ENCODE measurements around the gene SAMD5.

The SAMD5 gene

DNA sequence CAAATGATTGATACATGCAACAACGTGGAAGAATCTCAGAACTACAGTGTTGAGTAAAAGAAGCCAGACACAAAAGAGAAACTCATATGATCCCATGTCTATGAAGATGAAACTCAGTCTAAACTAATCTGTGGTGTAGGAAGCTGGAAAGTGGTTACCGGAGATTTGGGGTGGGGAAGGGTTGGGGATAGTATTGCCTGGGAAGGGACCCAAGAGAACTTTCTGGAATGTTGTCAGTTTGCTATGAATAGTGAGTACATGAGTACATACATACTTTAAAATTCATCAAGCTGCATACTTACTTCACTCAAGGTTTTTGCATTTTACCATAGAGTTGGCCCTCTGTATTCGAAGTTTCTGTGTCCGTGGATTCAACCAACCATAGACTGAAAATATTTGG lies 106.0 kb downstream of the SAMD5 start:
- TF ChIP-seq, protein P1, sequence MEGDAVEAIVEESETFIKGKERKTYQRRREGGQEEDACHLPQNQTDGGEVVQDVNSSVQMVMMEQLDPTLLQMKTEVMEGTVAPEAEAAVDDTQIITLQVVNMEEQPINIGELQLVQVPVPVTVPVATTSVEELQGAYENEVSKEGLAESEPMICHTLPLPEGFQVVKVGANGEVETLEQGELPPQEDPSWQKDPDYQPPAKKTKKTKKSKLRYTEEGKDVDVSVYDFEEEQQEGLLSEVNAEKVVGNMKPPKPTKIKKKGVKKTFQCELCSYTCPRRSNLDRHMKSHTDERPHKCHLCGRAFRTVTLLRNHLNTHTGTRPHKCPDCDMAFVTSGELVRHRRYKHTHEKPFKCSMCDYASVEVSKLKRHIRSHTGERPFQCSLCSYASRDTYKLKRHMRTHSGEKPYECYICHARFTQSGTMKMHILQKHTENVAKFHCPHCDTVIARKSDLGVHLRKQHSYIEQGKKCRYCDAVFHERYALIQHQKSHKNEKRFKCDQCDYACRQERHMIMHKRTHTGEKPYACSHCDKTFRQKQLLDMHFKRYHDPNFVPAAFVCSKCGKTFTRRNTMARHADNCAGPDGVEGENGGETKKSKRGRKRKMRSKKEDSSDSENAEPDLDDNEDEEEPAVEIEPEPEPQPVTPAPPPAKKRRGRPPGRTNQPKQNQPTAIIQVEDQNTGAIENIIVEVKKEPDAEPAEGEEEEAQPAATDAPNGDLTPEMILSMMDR (IDR thresholded peaks at IDR 0.05; ENCODE audit: control insufficient read depth, extremely low read depth, insufficient read depth): no peak
- DNase-seq (ENCODE audit: low read depth): no peak
- H3K4me3 ChIP-seq (ENCODE audit: low read depth, low read length): no peak overlapping the region

- TF ChIP-seq, protein P1 (IDR thresholded peaks at IDR 0.05; ENCODE audit: control insufficient read depth, extremely low read depth, insufficient read depth): no peak
- DNase-seq (ENCODE audit: low read depth): no peak
Measured at GRCh38 chr6:147615659-147616456, 107.4 kb downstream of the SAMD5 start.

DNA sequence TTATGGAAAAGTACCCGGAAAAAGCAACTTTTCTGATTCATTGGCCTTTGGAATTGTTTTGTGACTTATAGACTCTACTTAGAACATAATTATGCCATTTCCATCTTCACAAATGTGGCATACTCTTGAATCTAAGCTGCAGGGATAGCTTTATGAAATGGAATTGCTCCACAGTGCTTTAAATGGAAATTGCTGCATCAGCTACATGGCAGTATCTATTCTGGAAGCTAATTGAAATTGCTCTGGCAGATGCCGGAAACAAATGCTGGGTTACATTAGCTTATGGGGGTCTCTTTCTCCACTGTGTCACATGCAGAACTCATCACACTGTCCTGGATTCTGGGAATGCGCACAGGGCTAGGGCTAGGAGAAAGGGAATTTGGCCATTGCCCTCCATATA lies 108.9 kb downstream of the SAMD5 start:
- no peak overlapping the region for H3K4me3 ChIP-seq (ENCODE audit: low read depth, low read length)
- TF ChIP-seq, protein P1 (IDR thresholded peaks at IDR 0.05; ENCODE audit: control insufficient read depth, extremely low read depth, insufficient read depth): no peak
- DNase-seq (ENCODE audit: low read depth): no peak

More at GRCh38 chr6:147615659-147616456, 107.4 kb downstream of the SAMD5 start:
- H3K4me3 ChIP-seq (ENCODE audit: low read depth, low read length): no peak overlapping the region

DNA sequence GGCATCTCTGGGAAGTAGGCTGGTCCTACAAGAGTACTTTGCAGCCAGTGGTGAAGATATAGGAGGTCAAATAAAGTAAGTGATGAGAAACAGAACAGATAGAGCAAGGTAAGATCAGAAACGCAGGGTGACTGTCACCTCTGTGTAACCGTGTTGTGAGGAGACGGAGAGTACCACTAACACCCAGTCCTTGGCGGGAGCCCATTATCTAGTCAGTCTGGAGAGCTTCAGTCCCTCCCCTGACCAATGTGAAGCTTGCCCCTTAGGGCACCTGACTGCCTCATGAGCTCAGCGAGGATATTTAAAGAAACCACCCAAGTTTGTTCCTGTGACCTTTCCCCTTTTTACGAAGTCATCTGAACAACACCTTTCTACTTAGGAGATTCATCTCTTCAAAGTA lies 110.0 kb downstream of the SAMD5 start:
- no peak for DNase-seq (ENCODE audit: low read depth)
- TF ChIP-seq, protein P1 (IDR thresholded peaks at IDR 0.05; ENCODE audit: control insufficient read depth, extremely low read depth, insufficient read depth): no peak
- no peak overlapping the region for H3K4me3 ChIP-seq (ENCODE audit: low read depth, low read length)

DNA sequence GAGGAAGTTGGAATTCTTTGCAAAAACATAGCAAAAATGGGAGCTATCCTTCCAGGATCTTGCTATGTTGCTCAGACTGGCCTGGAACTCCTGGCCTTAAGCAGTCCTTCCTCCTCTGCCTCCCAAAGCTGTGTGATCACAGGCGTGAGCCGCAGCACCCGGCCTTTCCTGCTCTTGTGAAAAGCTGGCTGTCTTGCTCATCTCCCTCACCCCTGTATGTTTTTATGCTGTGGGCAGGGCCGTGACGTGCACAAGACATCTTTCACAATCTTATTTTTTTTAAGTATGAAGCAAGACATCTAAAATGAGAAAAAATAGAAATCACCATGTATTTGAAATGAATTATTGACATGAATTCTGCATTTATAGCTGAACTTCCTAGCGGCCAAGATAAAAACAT lies 110.4 kb downstream of the SAMD5 start:
- DNase-seq (ENCODE audit: low read depth): no peak
- TF ChIP-seq, protein P1 (IDR thresholded peaks at IDR 0.05; ENCODE audit: control insufficient read depth, extremely low read depth, insufficient read depth): no peak
- H3K4me3 ChIP-seq (ENCODE audit: low read depth, low read length): no peak overlapping the region

Data from LNCaP clone FGC (cell line).